Psoas muscle (tissue), 8 donors: ENCODE data around the gene PRR20D. TPM values are rescaled to one million over a fixed set of nuclear protein-coding genes. Genes with fewer than 3 reads are reported as not detected.

ENCODE experiments used
- ATAC-seq, 4 donors: fragments of 200-7000 bp; cut with Tn5 transposase; one replicate each; pipeline ENCODE4 v1.9.1; 2020; ENCODE audit warnings: moderate library complexity in 3 of 4, mild to moderate bottlenecking in 2 of 4
- DNase-seq, 2 donors: peaks; one replicate each; pipeline ENCODE4 v3.0.0-alpha.2; 2020
- H3K27ac ChIP-seq: fragments of 200-600 bp; one replicate; pipeline ENCODE4 v1.8.0; 2022
- H3K27me3 ChIP-seq, 3 donors: fragments of 200-600 bp in 1 of 3; one replicate each; pipeline versions ENCODE4 v1.6.1 to v1.8.0; 2013 to 2022; ENCODE audit warnings: low read length in 2 of 3, mild to moderate bottlenecking in 2 of 3, moderate library complexity in 1 of 3; ENCODE audit not compliant: insufficient read depth in 3 of 3
- H3K36me3 ChIP-seq, 2 donors: fragments of 200-600 bp in 1 of 2; one replicate each; pipeline versions ENCODE4 v1.6.1 to v1.8.0; 2013 to 2022; ENCODE audit warnings: low read depth in 1 of 2, mild to moderate bottlenecking in 1 of 2, moderate library complexity in 1 of 2; ENCODE audit not compliant: insufficient read depth in 1 of 2
- H3K4me1 ChIP-seq: fragments of 200-600 bp; one replicate; pipeline ENCODE4 v1.8.0; 2022
- H3K4me3 ChIP-seq: fragments of 200-600 bp; one replicate; pipeline ENCODE4 v1.8.0; 2022; ENCODE audit warnings: mild to moderate bottlenecking
- H3K9me3 ChIP-seq: fragments of 200-600 bp; one replicate; pipeline ENCODE4 v1.8.0; 2022
- WGBS, 3 donors: extraction: QIAGEN DNeasy Blood & Tissue Kit; methylation state at CpG; one replicate each; pipeline versions ENCODE4 v1.1.6 to v1.1.7; 2013; 5-methylcytosine and 5-hydroxymethylcytosine counted together
- intact Hi-C, 2 donors: fragments of 100-400 bp; cut with DNase I; formaldehyde crosslinking; loops; one replicate each; pipeline versions ENCODE4 v1.11.0 to v1.14.2; 2022
- polyA plus RNA-seq, 3 donors: library from polyadenylated mRNA; stranded (reverse); fragments of 200-250 nt; gene quantifications; one replicate each; pipeline ENCODE4 v1.2.3, GENCODE V29; 2013
- total RNA-seq, 4 donors: library from RNA; stranded (reverse); fragmentation: NEBNext Ultra II Directional in 2 of 4; extraction: Animal tissue kit (Norgen Biotek cat#: 25700) in 2 of 4; gene quantifications; one replicate each; pipeline versions ENCODE4 v1.2.1 to v1.2.4, GENCODE V29; 2021 to 2023
- TF ChIP-seq, protein P1 (sequence below): fragments of 200-600 bp; IDR thresholded peaks from one replicate; pipeline ENCODE4 v1.8.0; 2022; ENCODE audit warnings: antibody characterized with exemption
- donor health status: healthy with polysubstance abuse.
- donor health status: DM: no; HTN: no; CAD: no; lungs with moderate emphysema.
- donor health status: Bipolar disorder and iron deficiency.
- donor health status: healthy.
- donor health status: DM: yes; HTN: yes; CAD: no.
- donor health status: DM: no; HTN: no; CAD: no.
- donor health status: DM: no; HTN: no; CAD: no.
- donor health status: DM: yes; HTN: yes; CAD: no.

The PRR20D gene
- total and polyA plus RNA-seq, 7 donors, result not detected

DNA sequence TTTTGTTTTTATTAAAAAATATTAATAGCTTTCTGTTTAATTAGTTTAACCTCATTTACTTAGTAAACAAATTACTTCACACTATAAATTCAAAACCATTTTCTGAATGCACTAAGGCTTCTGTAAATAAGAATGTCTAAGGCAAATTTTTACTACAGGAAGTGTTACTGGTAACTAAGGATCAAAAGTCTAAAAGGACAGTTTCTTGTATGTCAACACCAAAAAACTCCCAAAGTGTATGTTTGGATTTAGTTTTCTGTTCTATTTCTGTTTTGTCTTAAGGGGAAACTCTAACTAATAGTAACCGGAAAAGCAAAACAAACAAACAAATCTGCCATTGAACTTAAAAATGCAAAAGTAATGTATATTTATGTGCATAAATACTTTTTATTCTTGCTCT lies 31.2 kb downstream of the PRR20D start:
- Histone ChIP-seq H3K9me3 (no peaks in the 10 kb centered on the region), H3K27ac (no peak overlapping the region), H3K36me3 (no peaks in the 10 kb centered on the region), H3K27me3 (no peaks in the 10 kb centered on the region), H3K4me3 (no peak overlapping the region), H3K4me1 (no peaks in the 10 kb centered on the region)
- no peak for DNase-seq
- ATAC-seq, result no peak
- TF ChIP-seq, protein P1, sequence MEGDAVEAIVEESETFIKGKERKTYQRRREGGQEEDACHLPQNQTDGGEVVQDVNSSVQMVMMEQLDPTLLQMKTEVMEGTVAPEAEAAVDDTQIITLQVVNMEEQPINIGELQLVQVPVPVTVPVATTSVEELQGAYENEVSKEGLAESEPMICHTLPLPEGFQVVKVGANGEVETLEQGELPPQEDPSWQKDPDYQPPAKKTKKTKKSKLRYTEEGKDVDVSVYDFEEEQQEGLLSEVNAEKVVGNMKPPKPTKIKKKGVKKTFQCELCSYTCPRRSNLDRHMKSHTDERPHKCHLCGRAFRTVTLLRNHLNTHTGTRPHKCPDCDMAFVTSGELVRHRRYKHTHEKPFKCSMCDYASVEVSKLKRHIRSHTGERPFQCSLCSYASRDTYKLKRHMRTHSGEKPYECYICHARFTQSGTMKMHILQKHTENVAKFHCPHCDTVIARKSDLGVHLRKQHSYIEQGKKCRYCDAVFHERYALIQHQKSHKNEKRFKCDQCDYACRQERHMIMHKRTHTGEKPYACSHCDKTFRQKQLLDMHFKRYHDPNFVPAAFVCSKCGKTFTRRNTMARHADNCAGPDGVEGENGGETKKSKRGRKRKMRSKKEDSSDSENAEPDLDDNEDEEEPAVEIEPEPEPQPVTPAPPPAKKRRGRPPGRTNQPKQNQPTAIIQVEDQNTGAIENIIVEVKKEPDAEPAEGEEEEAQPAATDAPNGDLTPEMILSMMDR, result no peak
- intact Hi-C loops, result no loop called here
- WGBS, 3 donors, result 81 to 86% (median 86%) methylated on average over 1 of the region's 1 CpG

DNA sequence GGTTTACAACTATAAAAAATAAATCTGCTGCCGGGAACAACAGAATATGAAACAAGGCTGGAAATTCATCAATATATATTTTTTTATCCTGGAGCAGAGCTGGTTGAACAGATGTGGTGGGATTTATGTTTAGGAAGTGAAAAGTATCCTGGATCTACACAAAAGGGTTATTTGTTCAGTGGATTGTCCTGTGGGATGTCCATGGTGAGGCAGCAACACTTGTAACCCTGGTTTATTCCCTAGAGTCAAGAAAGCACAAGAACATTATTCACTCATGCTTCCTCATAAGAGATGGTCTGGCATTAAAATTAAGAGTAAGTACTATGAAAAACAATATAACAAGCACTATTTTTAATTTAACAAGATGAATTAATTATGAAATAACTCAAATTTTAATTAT lies 52.6 kb downstream of the PRR20D start:
- Histone ChIP-seq H3K4me1 (no peaks in the 10 kb centered on the region), H3K27me3 (no peaks in the 10 kb centered on the region), H3K9me3 (no peaks in the 10 kb centered on the region), H3K36me3 (no peaks in the 10 kb centered on the region), H3K27ac (no peak overlapping the region), H3K4me3 (no peak overlapping the region)
- intact Hi-C loops, result no loop called here
- DNase-seq (no peak), ATAC-seq (no peak)
- TF ChIP-seq, protein P1, result no peak
- 44 to 76% (median 56%) methylated on average over 1 of the region's 1 CpG for WGBS, 3 donors

Other genes starting within 250 kb of the PRR20D start
- not detected for gene PRR20A, start 19.7 kb upstream of the PRR20D start, total RNA-seq
- not detected for gene PRR20A, start 19.7 kb upstream of the PRR20D start, polyA plus RNA-seq
- gene PRR20B, start 13.1 kb upstream of the PRR20D start, total RNA-seq, result not detected
- not detected for gene PRR20B, start 13.1 kb upstream of the PRR20D start, polyA plus RNA-seq
- gene PRR20C, start 6.6 kb upstream of the PRR20D start, total RNA-seq, result not detected
- gene PRR20C, start 6.6 kb upstream of the PRR20D start, polyA plus RNA-seq, result not detected
- not detected for gene PRR20E, start 6.6 kb downstream of the PRR20D start, total RNA-seq
- gene PRR20E, start 6.6 kb downstream of the PRR20D start, polyA plus RNA-seq, result not detected